GM12878 (cell line): ENCODE data around the gene GALNT6. TPM values are rescaled to one million over a fixed set of nuclear protein-coding genes. Genes with fewer than 3 reads are reported as not detected.

ENCODE experiments used
- ATAC-seq: fragments of 200-7000 bp; cut with Tn5 transposase; 3 replicates; pipeline ENCODE4 v1.9.1; 2020; ENCODE audit warnings: mild to moderate bottlenecking, moderate library complexity
- BruUV-seq: library from RNA; stranded (reverse); fragments of 400-500 nt; replicated peaks from 2 replicates; lab custom pipeline; 2021; lab: Mats Ljungman, UMichigan
- CTCF ChIA-PET: fragments of 300-600 bp; sonication (Branson Sonifier 250); formaldehyde crosslinking; extraction: SDS; loops from one replicate; lab custom pipeline; 2021; ENCODE audit warnings: inconsistent platforms; lab: Yijun Ruan, JAX
- POLR2A ChIA-PET: fragments of 350-600 bp; formaldehyde crosslinking; extraction: SDS; loops from one replicate; lab custom pipeline; 2021; ENCODE audit warnings: inconsistent platforms; lab: Charles Lee
- RAD21 ChIA-PET: fragments of 300-600 bp; sonication (Branson Sonifier 250); formaldehyde crosslinking; loops from one replicate; lab custom pipeline; 2023; ENCODE audit warnings: antibody characterized with exemption; ENCODE audit not compliant: unreplicated experiment; lab: Charles Lee
- SMC1A ChIA-PET: fragments of 300-600 bp; sonication (Branson Sonifier 250); formaldehyde crosslinking; loops from one replicate; lab custom pipeline; 2023; ENCODE audit not compliant: unreplicated experiment, uncharacterized antibody; lab: Charles Lee
- DNase-seq: peaks from one replicate; pipeline ENCODE4 v3.0.0-alpha.2; 2011; ENCODE audit warnings: low read depth, low spot score
- FAIRE-seq: peaks from 3 replicates; lab custom pipeline; 2011; peaks lifted over from hg19 to GRCh38; lab: Jason Lieb, UNC
- H2AFZ ChIP-seq: 2 replicates; pipeline ENCODE4 v1.6.0; 2011; ENCODE audit warnings: low read depth, low read length, control low read depth; ENCODE audit not compliant: control insufficient read depth
- H3K27ac ChIP-seq: 2 replicates; pipeline ENCODE4 v1.5.1; 2011; ENCODE audit warnings: control low read depth; ENCODE audit not compliant: control insufficient read depth, insufficient read depth
- H3K27me3 ChIP-seq, 2 experiments: replicated peaks in 1 of 2; 2 replicates each; pipeline versions ENCODE4 v1.6.0 to v1.6.1; 2011; ENCODE audit warnings: low read length in 1 of 2; ENCODE audit not compliant: control insufficient read depth in 2 of 2, insufficient read depth in 2 of 2
- H3K36me3 ChIP-seq, 2 experiments: 2 replicates each; pipeline ENCODE4 v1.5.1; 2011; ENCODE audit warnings: low read length in 1 of 2; ENCODE audit not compliant: control insufficient read depth in 2 of 2, insufficient read depth in 2 of 2
- H3K4me1 ChIP-seq: 2 replicates; pipeline ENCODE4 v1.6.1; 2011; ENCODE audit warnings: mild to moderate bottlenecking, low read length, moderate library complexity, mixed read lengths; ENCODE audit not compliant: control insufficient read depth, insufficient read depth
- H3K4me2 ChIP-seq: 2 replicates; pipeline ENCODE4 v1.6.0; 2011; ENCODE audit warnings: control low read depth; ENCODE audit not compliant: control insufficient read depth, insufficient read depth
- H3K4me3 ChIP-seq: fragments of 200-600 bp; sonication (generic); 2 replicates; pipeline ENCODE4 v1.5.1; 2016
- H3K79me2 ChIP-seq: 2 replicates; pipeline ENCODE4 v1.6.0; 2011; ENCODE audit warnings: low read length; ENCODE audit not compliant: control insufficient read depth, insufficient read depth
- H3K9ac ChIP-seq: 2 replicates; pipeline ENCODE4 v1.8.0; 2011; ENCODE audit warnings: low read length, control low read depth, mixed read lengths; ENCODE audit not compliant: control insufficient read depth, insufficient read depth
- H3K9me3 ChIP-seq: replicated peaks from 3 replicates; pipeline ENCODE4 v1.5.1; 2011; ENCODE audit warnings: mild to moderate bottlenecking, low read length; ENCODE audit not compliant: control insufficient read depth, insufficient read depth
- H4K20me1 ChIP-seq: 2 replicates; pipeline ENCODE4 v1.6.0; 2011; ENCODE audit not compliant: control insufficient read depth, insufficient read depth
- ATF2 ChIP-seq: IDR thresholded peaks from 2 replicates; pipeline ENCODE4 v1.6.1; 2012; ENCODE audit warnings: low read length, inconsistent platforms
- CBX3 ChIP-seq: fragments of 200-600 bp; sonication (generic); IDR thresholded peaks from 2 replicates; pipeline ENCODE4 v1.6.1; 2016; ENCODE audit warnings: low read depth, borderline replicate concordance
- FOXM1 ChIP-seq: IDR thresholded peaks from 2 replicates; pipeline ENCODE4 v1.6.1; 2012; ENCODE audit warnings: low read depth, mild to moderate bottlenecking, inconsistent platforms, low read length, moderate library complexity
- RAD51 ChIP-seq: fragments of 450-650 bp; IDR thresholded peaks from 2 replicates; pipeline ENCODE4 v1.6.1; 2016; ENCODE audit warnings: moderate library complexity, mild to moderate bottlenecking, inconsistent platforms
- RCOR1 ChIP-seq: conservative IDR thresholded peaks from 2 replicates; pipeline ENCODE4 v1.6.1; 2012; ENCODE audit warnings: low read depth, low read length, improper control_type of control experiment
- ZBED1 ChIP-seq: IDR thresholded peaks from 2 replicates; pipeline ENCODE4 v1.6.1; 2016; ENCODE audit warnings: borderline replicate concordance
- WGBS: methylation state at CpG from one replicate; pipeline ENCODE4 v1.1.6; 2016; ENCODE audit warnings: low lambda C conversion rate; ENCODE audit not compliant: insufficient replicate concordance, insufficient coverage; ENCODE audit errors: missing lambda C conversion rate; 5-methylcytosine and 5-hydroxymethylcytosine counted together
- in situ Hi-C: fragments of 300-500 bp; cut with MboI; formaldehyde crosslinking; loops from 9 replicates; pipeline ENCODE4 v1.14.3; 2018; ENCODE audit warnings: mixed read lengths
- intact Hi-C: fragments of 100-400 bp; cut with micrococcal nuclease; formaldehyde crosslinking; loops from one replicate; pipeline ENCODE4 v1.14.2; 2022; ENCODE audit not compliant: unreplicated experiment
- polyA plus RNA-seq, 11 experiments: library from polyadenylated mRNA; depleted of rRNA in 4 of 11; unstranded in 6 of 11; stranded (reverse) in 5 of 11; fragments of >200 nt; fragmentation: Nextera tagmentation in 4 of 11; fragmentation: Illumina TruSeq in 1 of 11; extraction: Ambion mirVana in 4 of 11; extraction: Trizol in 1 of 11; gene quantifications; 1 replicate in 1 of 11; 2 replicates in 10 of 11; pipeline versions ENCODE4 v1.2.1 to v1.2.3, GENCODE V29; 2011 to 2016; ENCODE audit warnings: inconsistent platforms in 2 of 11, missing spikeins in 2 of 11, low read depth in 1 of 11
- total RNA-seq, 4 experiments: library from RNA; depleted of rRNA in 3 of 4; stranded (reverse); fragments of >200 nt in 3 of 4; fragmentation: Illumina TruSeq in 1 of 4; extraction: Trizol in 1 of 4; gene quantifications; 2 replicates each; pipeline versions ENCODE4 v1.2.1 to v1.2.3, GENCODE V29; 2013 to 2021
- TF ChIP-seq, protein P1 (sequence below): fragments of 450-650 bp; IDR thresholded peaks from 2 replicates; pipeline ENCODE4 v1.6.1; 2017; ENCODE audit warnings: low read depth, mild to moderate bottlenecking, moderate library complexity
- TF ChIP-seq, protein P2 (sequence below), 3 experiments: IDR thresholded peaks in 2 of 3; conservative IDR thresholded peaks in 1 of 3; 2 replicates each; pipeline ENCODE4 v1.5.1; 2011; ENCODE audit warnings: low read depth in 3 of 3, low read length in 3 of 3, mild to moderate bottlenecking in 3 of 3, control low read depth in 2 of 3, moderate library complexity in 2 of 3, inconsistent platforms in 1 of 3, mixed read lengths in 1 of 3; ENCODE audit not compliant: control insufficient read depth in 2 of 3, insufficient read depth in 1 of 3; ENCODE audit errors: extremely low read depth in 1 of 3

GALNT6 gene
- total and polyA plus RNA-seq, 10 of the 15 experiments (the other 5 are each of a cell fraction or from before 2014, with no cell fraction given) = 6.6 to 40.4 (median 23.7) TPM

GRCh38 chr12:51377099-51377984, 13.9 kb downstream of the GALNT6 start:
- H3K4me2 ChIP-seq = no peak overlapping the region
- no peak overlapping the region for H3K27ac ChIP-seq
- no peak overlapping the region for H2AFZ ChIP-seq
- TF ChIP-seq CBX3 (no peak), ATF2 (no peak), FOXM1 (no peak), RCOR1 (no peak), RAD51 (no peak), ZBED1 (no peak)
- TF ChIP-seq, protein P1, sequence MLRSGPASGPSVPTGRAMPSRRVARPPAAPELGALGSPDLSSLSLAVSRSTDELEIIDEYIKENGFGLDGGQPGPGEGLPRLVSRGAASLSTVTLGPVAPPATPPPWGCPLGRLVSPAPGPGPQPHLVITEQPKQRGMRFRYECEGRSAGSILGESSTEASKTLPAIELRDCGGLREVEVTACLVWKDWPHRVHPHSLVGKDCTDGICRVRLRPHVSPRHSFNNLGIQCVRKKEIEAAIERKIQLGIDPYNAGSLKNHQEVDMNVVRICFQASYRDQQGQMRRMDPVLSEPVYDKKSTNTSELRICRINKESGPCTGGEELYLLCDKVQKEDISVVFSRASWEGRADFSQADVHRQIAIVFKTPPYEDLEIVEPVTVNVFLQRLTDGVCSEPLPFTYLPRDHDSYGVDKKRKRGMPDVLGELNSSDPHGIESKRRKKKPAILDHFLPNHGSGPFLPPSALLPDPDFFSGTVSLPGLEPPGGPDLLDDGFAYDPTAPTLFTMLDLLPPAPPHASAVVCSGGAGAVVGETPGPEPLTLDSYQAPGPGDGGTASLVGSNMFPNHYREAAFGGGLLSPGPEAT = no peak
- TF ChIP-seq, protein P2, sequence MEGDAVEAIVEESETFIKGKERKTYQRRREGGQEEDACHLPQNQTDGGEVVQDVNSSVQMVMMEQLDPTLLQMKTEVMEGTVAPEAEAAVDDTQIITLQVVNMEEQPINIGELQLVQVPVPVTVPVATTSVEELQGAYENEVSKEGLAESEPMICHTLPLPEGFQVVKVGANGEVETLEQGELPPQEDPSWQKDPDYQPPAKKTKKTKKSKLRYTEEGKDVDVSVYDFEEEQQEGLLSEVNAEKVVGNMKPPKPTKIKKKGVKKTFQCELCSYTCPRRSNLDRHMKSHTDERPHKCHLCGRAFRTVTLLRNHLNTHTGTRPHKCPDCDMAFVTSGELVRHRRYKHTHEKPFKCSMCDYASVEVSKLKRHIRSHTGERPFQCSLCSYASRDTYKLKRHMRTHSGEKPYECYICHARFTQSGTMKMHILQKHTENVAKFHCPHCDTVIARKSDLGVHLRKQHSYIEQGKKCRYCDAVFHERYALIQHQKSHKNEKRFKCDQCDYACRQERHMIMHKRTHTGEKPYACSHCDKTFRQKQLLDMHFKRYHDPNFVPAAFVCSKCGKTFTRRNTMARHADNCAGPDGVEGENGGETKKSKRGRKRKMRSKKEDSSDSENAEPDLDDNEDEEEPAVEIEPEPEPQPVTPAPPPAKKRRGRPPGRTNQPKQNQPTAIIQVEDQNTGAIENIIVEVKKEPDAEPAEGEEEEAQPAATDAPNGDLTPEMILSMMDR (IDR thresholded peaks at IDR 0.05 in 2 of 3, conservative IDR thresholded peaks at IDR 0.05 in 1 of 3; ENCODE audit: control insufficient read depth in 2 of 3, extremely low read depth in 1 of 3, insufficient read depth in 1 of 3, low read depth in 3 of 3, low read length in 3 of 3) = peak in 1 of 3 experiments; percentile 12; a peak in 1 of 6 replicates
- H3K9ac ChIP-seq = no peak overlapping the region
- H3K9me3 ChIP-seq = no peaks in the 10 kb centered on the region
- ChIA-PET CTCF (interaction anchor here (1.1 kb wide), 1 partner anchor 36 kb away, joined by 3 read pairs; no protein-coding TSS in a partner anchor), RAD21 (no interaction called here), SMC1A (interaction anchor here (0.9 to 1.1 kb wide), 2 partner anchors 9 to 12 kb away, joined by 5 read pairs; no protein-coding TSS in a partner anchor), POLR2A (interaction anchor here (0.8 kb wide), 2 partner anchors 9 to 22 kb away, joined by 3 to 4 read pairs; no protein-coding TSS in a partner anchor)
- no peaks in the 10 kb centered on the region for H3K27me3 ChIP-seq
- ATAC-seq (no peak), DNase-seq (no peak), FAIRE-seq (no peak)
- H3K79me2 ChIP-seq = no peaks in the 10 kb centered on the region
- no TSS peak for BruUV-seq
- in situ Hi-C loops = no loop called here
- H3K36me3 ChIP-seq = peaks cover 9 to 27% of the 10 kb centered on the region in 2 experiments; a peak in 3 of 4 replicates
- WGBS = 100% methylated on average over 10 of the region's 11 CpGs
- peaks cover 6% of the 10 kb centered on the region; the same call in 1 of the 2 replicates for H3K4me1 ChIP-seq
- intact Hi-C loops = no loop called here
- no peaks in the 10 kb centered on the region for H4K20me1 ChIP-seq
- no peak overlapping the region for H3K4me3 ChIP-seq
